ENCODE data around the gene RNGTT.

RNGTT gene

GRCh38 chr6:88662163-88662580 lies 301.2 kb downstream of the RNGTT start:
- TF ChIP-seq, protein P1, sequence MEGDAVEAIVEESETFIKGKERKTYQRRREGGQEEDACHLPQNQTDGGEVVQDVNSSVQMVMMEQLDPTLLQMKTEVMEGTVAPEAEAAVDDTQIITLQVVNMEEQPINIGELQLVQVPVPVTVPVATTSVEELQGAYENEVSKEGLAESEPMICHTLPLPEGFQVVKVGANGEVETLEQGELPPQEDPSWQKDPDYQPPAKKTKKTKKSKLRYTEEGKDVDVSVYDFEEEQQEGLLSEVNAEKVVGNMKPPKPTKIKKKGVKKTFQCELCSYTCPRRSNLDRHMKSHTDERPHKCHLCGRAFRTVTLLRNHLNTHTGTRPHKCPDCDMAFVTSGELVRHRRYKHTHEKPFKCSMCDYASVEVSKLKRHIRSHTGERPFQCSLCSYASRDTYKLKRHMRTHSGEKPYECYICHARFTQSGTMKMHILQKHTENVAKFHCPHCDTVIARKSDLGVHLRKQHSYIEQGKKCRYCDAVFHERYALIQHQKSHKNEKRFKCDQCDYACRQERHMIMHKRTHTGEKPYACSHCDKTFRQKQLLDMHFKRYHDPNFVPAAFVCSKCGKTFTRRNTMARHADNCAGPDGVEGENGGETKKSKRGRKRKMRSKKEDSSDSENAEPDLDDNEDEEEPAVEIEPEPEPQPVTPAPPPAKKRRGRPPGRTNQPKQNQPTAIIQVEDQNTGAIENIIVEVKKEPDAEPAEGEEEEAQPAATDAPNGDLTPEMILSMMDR (IDR thresholded peaks at IDR 0.05; ENCODE audit: low read depth, low read length) = no peak
- H3K4me3 ChIP-seq (ENCODE audit: low read depth, low read length) = no peak overlapping the region

DNA sequence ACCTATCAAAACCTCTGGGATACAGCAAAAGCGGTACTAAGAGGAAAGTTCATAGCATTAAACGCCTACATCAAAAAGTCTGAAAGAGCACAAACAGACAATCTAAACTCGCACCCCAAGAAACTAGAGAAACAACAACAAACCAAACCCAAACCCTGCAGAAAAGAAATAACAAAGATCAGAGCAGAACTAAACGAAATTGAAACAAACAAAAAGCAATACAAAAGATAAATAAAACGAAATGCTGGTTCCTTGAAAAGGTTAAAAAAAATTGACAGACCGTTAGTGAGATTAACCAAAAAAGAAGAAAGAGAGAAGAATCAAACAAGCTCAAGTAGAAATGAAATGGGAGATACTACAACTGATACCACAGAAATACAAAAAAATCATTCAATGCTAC lies 302.3 kb downstream of the RNGTT start:
- TF ChIP-seq, protein P1 (IDR thresholded peaks at IDR 0.05; ENCODE audit: low read depth, low read length) = no peak
- H3K4me3 ChIP-seq (ENCODE audit: low read depth, low read length) = no peak overlapping the region

DNA sequence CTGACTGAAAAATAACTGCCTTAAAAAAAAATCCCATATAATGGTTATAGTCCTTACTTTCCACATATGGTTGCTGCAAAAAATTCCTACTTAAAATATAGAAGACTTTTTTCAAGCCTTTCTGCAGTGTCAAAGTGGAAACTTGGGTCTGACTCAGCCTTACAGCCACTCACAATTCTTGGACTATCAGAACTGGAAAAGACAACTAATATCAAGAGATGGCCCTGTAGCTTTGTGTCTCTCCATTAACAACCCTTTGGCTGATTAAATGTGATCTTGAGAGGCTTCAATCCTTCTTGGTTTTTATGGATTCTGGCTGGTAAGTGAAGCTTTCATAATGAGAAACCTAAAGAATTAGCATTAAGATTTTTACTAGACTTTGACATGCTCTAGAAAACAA lies 307.8 kb downstream of the RNGTT start:
- TF ChIP-seq, protein P1 (IDR thresholded peaks at IDR 0.05; ENCODE audit: low read depth, low read length) = no peak
- H3K4me3 ChIP-seq (ENCODE audit: low read depth, low read length) = no peak overlapping the region

GRCh38 chr6:88653936-88654335 lies 309.5 kb downstream of the RNGTT start:
- no peak overlapping the region for H3K4me3 ChIP-seq (ENCODE audit: low read depth, low read length)
- TF ChIP-seq, protein P1 (IDR thresholded peaks at IDR 0.05; ENCODE audit: low read depth, low read length) = no peak

DNA sequence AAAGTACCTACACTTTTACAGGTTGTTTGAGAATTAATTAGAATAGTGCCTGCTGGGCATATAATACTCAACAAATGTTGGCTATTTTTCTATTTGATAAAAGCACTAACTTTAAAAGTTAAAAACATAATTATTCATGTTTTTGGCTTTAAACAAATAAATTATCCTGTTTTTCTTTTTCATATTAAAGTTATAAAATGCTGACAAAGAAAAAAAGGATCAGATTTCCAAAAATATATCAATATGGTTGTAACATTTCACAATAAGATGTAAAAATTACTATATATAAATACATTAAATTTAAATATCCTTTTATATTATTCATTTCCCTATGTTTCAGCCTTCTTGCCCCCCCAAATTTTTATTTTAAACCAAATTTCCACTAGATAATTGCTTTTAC lies 312.0 kb downstream of the RNGTT start:
- TF ChIP-seq, protein P1 (IDR thresholded peaks at IDR 0.05; ENCODE audit: low read depth, low read length) = no peak
- no peak overlapping the region for H3K4me3 ChIP-seq (ENCODE audit: low read depth, low read length)

GRCh38 chr6:88650979-88651378 lies 312.4 kb downstream of the RNGTT start:
- TF ChIP-seq, protein P1 (IDR thresholded peaks at IDR 0.05; ENCODE audit: low read depth, low read length) = no peak
- H3K4me3 ChIP-seq (ENCODE audit: low read depth, low read length) = no peak overlapping the region

- H3K4me3 ChIP-seq (ENCODE audit: low read depth, low read length) = no peak overlapping the region
Observed at GRCh38 chr6:88650029-88650619, 313.3 kb downstream of the RNGTT start.

More at GRCh38 chr6:88650029-88650619, 313.3 kb downstream of the RNGTT start:
- TF ChIP-seq, protein P1 (IDR thresholded peaks at IDR 0.05; ENCODE audit: low read depth, low read length) = no peak

All from WI38 (cell line).